OCI-LY7 (cell line): ENCODE measurements around the gene NTSR1.

ENCODE experiments used
- CTCF ChIP-seq: fragments of 200-600 bp; sonication (generic); conservative IDR thresholded peaks from 2 replicates; pipeline ENCODE4 v1.5.1; 2014; ENCODE audit warnings: mild to moderate bottlenecking, antibody characterized with exemption, low read length, moderate library complexity, mixed read lengths
- EZH2phosphoT487 ChIP-seq: fragments of 200-600 bp; sonication (generic); IDR thresholded peaks from 2 replicates; pipeline ENCODE4 v1.6.1; 2018; ENCODE audit warnings: low read depth, borderline replicate concordance, mild to moderate bottlenecking, mixed run types, antibody characterized with exemption, low read length, moderate library complexity, mixed read lengths

- TF ChIP-seq EZH2phosphoT487, result no peak
- no peak for TF ChIP-seq CTCF
Measured at GRCh38 chr20:62692801-62693523, 15.7 kb upstream of the NTSR1 start.
